Esophagus muscularis mucosa (tissue), 4 donors: ENCODE measurements around the gene EIF5AL1. TPM values are rescaled to one million over a fixed set of nuclear protein-coding genes. Genes with fewer than 3 reads are reported as not detected.

Experiments used
- DNase-seq: peaks from one replicate; pipeline ENCODE4 v3.0.0-alpha.2; 2017; ENCODE audit errors: extremely low spot score
- H3K27ac ChIP-seq, 4 donors: fragments of 200-600 bp; sonication (generic); replicated peaks in 1 of 4; 1 replicate in 3 of 4; 2 replicates in 1 of 4; pipeline ENCODE4 v1.5.1; 2016 to 2019; ENCODE audit warnings: mild to moderate bottlenecking in 1 of 4
- H3K27me3 ChIP-seq, 4 donors: fragments of 200-600 bp; sonication (generic); one replicate each; pipeline versions ENCODE4 v1.5.1 to v1.6.0; 2016 to 2019
- H3K36me3 ChIP-seq, 4 donors: fragments of 200-600 bp; sonication (generic); one replicate each; pipeline ENCODE4 v1.5.1; 2016 to 2019
- H3K4me1 ChIP-seq, 4 donors: fragments of 200-600 bp; sonication (generic); one replicate each; pipeline ENCODE4 v1.5.1; 2016 to 2019
- H3K4me3 ChIP-seq, 4 donors: fragments of 200-600 bp; sonication (generic); 1 replicate in 2 of 4; 2 replicates in 2 of 4; pipeline ENCODE4 v1.5.1; 2016 to 2019; ENCODE audit warnings: mild to moderate bottlenecking in 4 of 4, moderate library complexity in 1 of 4
- H3K9me3 ChIP-seq, 4 donors: fragments of 200-600 bp; sonication (generic); 1 replicate in 3 of 4; 2 replicates in 1 of 4; pipeline ENCODE4 v1.5.1; 2016 to 2019
- EP300 ChIP-seq: sonication (generic); formaldehyde crosslinking; IDR thresholded peaks from one replicate; pipeline ENCODE4 v1.6.1; 2017; ENCODE audit warnings: antibody characterized with exemption
- POLR2A ChIP-seq: fragments of 450-650 bp; IDR thresholded peaks from one replicate; pipeline ENCODE4 v1.6.1; 2017; ENCODE audit warnings: antibody characterized with exemption, moderate library complexity, mild to moderate bottlenecking, low read depth
- POLR2AphosphoS5 ChIP-seq, 2 donors: sonication (generic); formaldehyde crosslinking; IDR thresholded peaks; one replicate each; pipeline ENCODE4 v1.6.1; 2017; ENCODE audit warnings: antibody characterized with exemption in 2 of 2
- WGBS: methylation state at CpG from one replicate; pipeline ENCODE4 v1.1.5; 2018; 5-methylcytosine and 5-hydroxymethylcytosine counted together
- intact Hi-C: fragments of 100-400 bp; cut with DNase I; formaldehyde crosslinking; loops from one replicate; pipeline ENCODE4 v1.15.1; 2023
- total RNA-seq, 4 donors: library from RNA; depleted of rRNA; stranded (reverse); fragments of >200 nt; gene quantifications; one replicate each; pipeline versions ENCODE4 v1.1.0 to v1.2.1, GENCODE V29; 2016
- TF ChIP-seq, protein P1 (sequence below), 3 experiments: fragments of 200-600 bp in 2 of 3; fragments of 450-650 bp in 1 of 3; sonication (generic) in 2 of 3; IDR thresholded peaks; one replicate each; pipeline ENCODE4 v1.5.1; 2017 to 2019; ENCODE audit warnings: antibody characterized with exemption in 3 of 3, mild to moderate bottlenecking in 2 of 3, moderate library complexity in 1 of 3

The EIF5AL1 gene
- total RNA-seq, 4 donors from 2014 or later: 0.11 to 0.42 (median 0.17) TPM; not detected in 1

DNA sequence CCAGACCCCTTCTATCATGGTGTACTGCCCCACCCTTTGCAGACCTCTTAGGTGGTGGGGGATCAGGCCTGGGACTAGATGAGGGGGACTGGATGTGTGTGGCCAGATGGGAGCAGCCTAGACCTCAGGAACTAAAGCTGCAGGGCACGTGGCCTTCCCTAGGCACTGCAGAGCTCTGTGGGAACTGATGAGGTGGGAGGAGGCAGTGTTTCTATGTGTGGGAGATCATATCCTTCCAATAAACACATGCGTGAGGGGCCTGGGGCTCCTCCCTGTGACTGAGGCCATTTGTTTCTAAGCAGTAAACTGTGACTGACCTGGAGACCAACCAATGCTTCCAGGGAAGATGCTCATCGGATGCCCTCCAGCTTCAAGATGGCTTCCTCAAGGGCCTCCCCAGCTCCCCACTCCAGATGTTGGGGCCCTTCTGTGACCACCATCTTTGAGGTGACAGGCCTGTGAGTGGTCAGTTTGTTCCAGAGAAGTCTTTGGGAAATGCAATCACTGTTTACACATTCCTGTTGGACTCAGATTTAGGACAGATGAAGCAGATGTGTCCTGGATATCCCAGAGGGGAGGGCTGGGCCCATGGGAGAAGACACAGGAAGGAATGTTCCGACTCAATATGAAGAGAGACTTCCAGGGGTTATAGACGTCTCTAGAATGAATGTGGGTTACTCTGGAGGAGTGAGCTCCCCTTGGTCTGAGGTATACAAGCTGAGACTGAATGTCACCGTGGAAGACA lies 43.3 kb upstream of the EIF5AL1 start:
- Histone ChIP-seq H3K9me3 (no peaks in the 10 kb centered on the region), H3K36me3 (no peaks in the 10 kb centered on the region), H3K27me3 (no peaks in the 10 kb centered on the region), H3K4me1 (peaks cover 13 to 37% (median 31%) of the 10 kb centered on the region in 4 donors), H3K4me3 (no peak overlapping the region), H3K27ac (peak overlapping the region in 1 of 4 donors; percentile 43)
- intact Hi-C loops: loop anchor here (1.0 kb wide), 1 partner anchor 95 kb away; no protein-coding TSS in a partner anchor
- no peak for DNase-seq
- WGBS: 78% methylated on average over 6 of the region's 6 CpGs
- TF ChIP-seq, protein P1, sequence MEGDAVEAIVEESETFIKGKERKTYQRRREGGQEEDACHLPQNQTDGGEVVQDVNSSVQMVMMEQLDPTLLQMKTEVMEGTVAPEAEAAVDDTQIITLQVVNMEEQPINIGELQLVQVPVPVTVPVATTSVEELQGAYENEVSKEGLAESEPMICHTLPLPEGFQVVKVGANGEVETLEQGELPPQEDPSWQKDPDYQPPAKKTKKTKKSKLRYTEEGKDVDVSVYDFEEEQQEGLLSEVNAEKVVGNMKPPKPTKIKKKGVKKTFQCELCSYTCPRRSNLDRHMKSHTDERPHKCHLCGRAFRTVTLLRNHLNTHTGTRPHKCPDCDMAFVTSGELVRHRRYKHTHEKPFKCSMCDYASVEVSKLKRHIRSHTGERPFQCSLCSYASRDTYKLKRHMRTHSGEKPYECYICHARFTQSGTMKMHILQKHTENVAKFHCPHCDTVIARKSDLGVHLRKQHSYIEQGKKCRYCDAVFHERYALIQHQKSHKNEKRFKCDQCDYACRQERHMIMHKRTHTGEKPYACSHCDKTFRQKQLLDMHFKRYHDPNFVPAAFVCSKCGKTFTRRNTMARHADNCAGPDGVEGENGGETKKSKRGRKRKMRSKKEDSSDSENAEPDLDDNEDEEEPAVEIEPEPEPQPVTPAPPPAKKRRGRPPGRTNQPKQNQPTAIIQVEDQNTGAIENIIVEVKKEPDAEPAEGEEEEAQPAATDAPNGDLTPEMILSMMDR (IDR thresholded peaks at IDR 0.05): no peak
- TF ChIP-seq POLR2AphosphoS5 (IDR thresholded peaks at IDR 0.05) (no peak), POLR2A (no peak), EP300 (no peak)

- Histone ChIP-seq H3K36me3 (no peaks in the 10 kb centered on the region), H3K4me1 (peaks cover 13 to 37% (median 27%) of the 10 kb centered on the region in 4 donors), H3K4me3 (no peak overlapping the region), H3K27me3 (no peaks in the 10 kb centered on the region), H3K9me3 (no peaks in the 10 kb centered on the region), H3K27ac (no peak overlapping the region)
- TF ChIP-seq POLR2AphosphoS5 (IDR thresholded peaks at IDR 0.05): no peak
- no peak for TF ChIP-seq POLR2A
- no peak for TF ChIP-seq EP300
- TF ChIP-seq, protein P1 (IDR thresholded peaks at IDR 0.05): no peak
- intact Hi-C loops: no loop called here
- WGBS: 89% methylated on average over 8 of the region's 8 CpGs
- DNase-seq: no peak
Measured at GRCh38 chr10:79470096-79470495, 42.2 kb upstream of the EIF5AL1 start.

DNA sequence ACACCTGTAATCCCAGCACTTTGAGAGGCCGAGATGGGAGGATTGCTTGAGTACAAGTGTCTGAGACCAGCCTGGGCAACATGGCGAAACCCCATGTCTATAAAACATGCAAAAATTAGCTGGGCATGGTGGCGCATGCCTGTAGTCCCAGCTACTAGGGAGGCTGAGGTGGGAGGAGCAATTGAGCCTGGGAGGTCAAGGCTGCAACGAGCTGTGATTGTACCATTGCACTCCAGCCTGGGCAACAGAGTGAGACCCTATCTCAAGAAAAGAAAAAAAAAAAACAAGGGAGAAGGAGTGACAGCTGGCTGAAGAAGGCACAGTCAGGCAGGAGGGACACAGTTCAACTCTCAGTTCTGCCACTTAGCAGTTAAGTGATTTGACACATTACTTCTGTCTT lies 40.6 kb upstream of the EIF5AL1 start:
- no peak for TF ChIP-seq POLR2AphosphoS5 (IDR thresholded peaks at IDR 0.05)
- TF ChIP-seq, protein P1 (IDR thresholded peaks at IDR 0.05): no peak
- no peak for TF ChIP-seq POLR2A
- TF ChIP-seq EP300: no peak
- H3K27ac ChIP-seq: no peak overlapping the region
- H3K4me1 ChIP-seq: peaks cover 13 to 34% (median 27%) of the 10 kb centered on the region in 4 donors
- WGBS: 97% methylated on average over 4 of the region's 4 CpGs
- DNase-seq: no peak
- intact Hi-C loops: no loop called here
- no peaks in the 10 kb centered on the region for H3K9me3 ChIP-seq
- H3K36me3 ChIP-seq: no peaks in the 10 kb centered on the region
- no peaks in the 10 kb centered on the region for H3K27me3 ChIP-seq
- H3K4me3 ChIP-seq: no peak overlapping the region

GRCh38 chr10:79472449-79472848 lies 39.9 kb upstream of the EIF5AL1 start:
- intact Hi-C loops: no loop called here

More at GRCh38 chr10:79472449-79472848, 39.9 kb upstream of the EIF5AL1 start:
- H3K36me3 ChIP-seq: no peaks in the 10 kb centered on the region
- H3K27me3 ChIP-seq: no peaks in the 10 kb centered on the region
- DNase-seq: no peak
- no peak overlapping the region for H3K27ac ChIP-seq
- no peaks in the 10 kb centered on the region for H3K9me3 ChIP-seq
- H3K4me1 ChIP-seq: peaks cover 8 to 27% (median 20%) of the 10 kb centered on the region in 4 donors
- no peak overlapping the region for H3K4me3 ChIP-seq
- TF ChIP-seq POLR2A (no peak), POLR2AphosphoS5 (IDR thresholded peaks at IDR 0.05) (no peak), EP300 (no peak)
- TF ChIP-seq, protein P1 (IDR thresholded peaks at IDR 0.05): no peak
- 96% methylated on average over 7 of the region's 7 CpGs for WGBS
